Liver (tissue), 9 donors: ENCODE results near the gene QPCT. TPM values are rescaled to one million over a fixed set of nuclear protein-coding genes. Genes with fewer than 3 reads are reported as not detected.

ENCODE experiments used
- DNase-seq: peaks from one replicate; pipeline ENCODE4 v3.0.0-alpha.2; 2017; ENCODE audit warnings: low spot score
- H3K27ac ChIP-seq, 2 donors: one replicate each; pipeline ENCODE4 v1.7.0; 2013; ENCODE audit warnings: inconsistent platforms in 2 of 2, low read length in 2 of 2, control low read depth in 1 of 2, low read depth in 1 of 2, mild to moderate bottlenecking in 1 of 2
- H3K27me3 ChIP-seq, 4 donors: one replicate each; pipeline versions ENCODE4 v1.6.1 to v1.7.0; 2013; ENCODE audit warnings: low read length in 3 of 4, inconsistent platforms in 1 of 4, mild to moderate bottlenecking in 1 of 4, moderate library complexity in 1 of 4; ENCODE audit not compliant: control insufficient read depth in 4 of 4, insufficient read depth in 4 of 4
- H3K36me3 ChIP-seq, 4 donors: one replicate each; pipeline versions ENCODE4 v1.6.1 to v1.7.0; 2013; ENCODE audit warnings: low read length in 3 of 4, mild to moderate bottlenecking in 3 of 4, low read depth in 1 of 4, moderate library complexity in 1 of 4; ENCODE audit not compliant: control insufficient read depth in 4 of 4, insufficient read depth in 3 of 4
- H3K4me1 ChIP-seq, 4 donors: one replicate each; pipeline versions ENCODE4 v1.6.1 to v1.7.0; 2013; ENCODE audit warnings: low read length in 3 of 4, mild to moderate bottlenecking in 3 of 4, moderate library complexity in 1 of 4; ENCODE audit not compliant: control insufficient read depth in 4 of 4, insufficient read depth in 4 of 4
- H3K4me3 ChIP-seq, 3 donors: one replicate each; pipeline versions ENCODE4 v1.6.1 to v1.7.0; 2013; ENCODE audit warnings: low read length in 3 of 3, control low read depth in 1 of 3, low read depth in 1 of 3, mild to moderate bottlenecking in 1 of 3
- H3K9ac ChIP-seq, 2 donors: one replicate each; pipeline ENCODE4 v1.7.0; 2013; ENCODE audit warnings: low read length in 2 of 2, mild to moderate bottlenecking in 2 of 2, moderate library complexity in 2 of 2, control low read depth in 1 of 2, low read depth in 1 of 2
- H3K9me3 ChIP-seq, 4 donors: one replicate each; pipeline versions ENCODE4 v1.6.1 to v1.7.0; 2013; ENCODE audit warnings: low read length in 3 of 4; ENCODE audit not compliant: control insufficient read depth in 4 of 4
- ATF3 ChIP-seq: IDR thresholded peaks from 2 replicates; pipeline ENCODE4 v1.6.1; 2016; ENCODE audit warnings: antibody characterized with exemption
- EGR1 ChIP-seq, 2 donors: IDR thresholded peaks; 2 replicates each; pipeline ENCODE4 v1.6.1; 2016 to 2018; ENCODE audit warnings: antibody characterized with exemption in 2 of 2, low read depth in 2 of 2
- FOXA2 ChIP-seq: IDR thresholded peaks from 2 replicates; pipeline ENCODE4 v1.6.1; 2016; ENCODE audit warnings: antibody characterized with exemption
- HNF4A ChIP-seq, 2 donors: conservative IDR thresholded peaks; 2 replicates each; pipeline ENCODE4 v1.6.1; 2016; ENCODE audit warnings: antibody characterized with exemption in 2 of 2, mild to moderate bottlenecking in 2 of 2
- JUND ChIP-seq, 2 donors: IDR thresholded peaks; 2 replicates each; pipeline ENCODE4 v1.6.1; 2016; ENCODE audit warnings: antibody characterized with exemption in 2 of 2
- MAX ChIP-seq: IDR thresholded peaks from 2 replicates; pipeline ENCODE4 v1.6.1; 2016; ENCODE audit warnings: antibody characterized with exemption
- NR2F2 ChIP-seq: IDR thresholded peaks from 2 replicates; pipeline ENCODE4 v1.6.1; 2016; ENCODE audit warnings: antibody characterized with exemption
- RAD21 ChIP-seq, 2 donors: IDR thresholded peaks; 2 replicates each; pipeline ENCODE4 v1.6.1; 2016; ENCODE audit warnings: antibody characterized with exemption in 2 of 2, mild to moderate bottlenecking in 2 of 2
- SP1 ChIP-seq: IDR thresholded peaks from 2 replicates; pipeline ENCODE4 v1.6.1; 2018; ENCODE audit warnings: antibody characterized with exemption, mild to moderate bottlenecking
- YY1 ChIP-seq: IDR thresholded peaks from 2 replicates; pipeline ENCODE4 v1.6.1; 2016; ENCODE audit warnings: antibody characterized with exemption, mild to moderate bottlenecking
- WGBS: extraction: QIAGEN DNeasy Blood & Tissue Kit; methylation state at CpG from one replicate; pipeline ENCODE4 v1.1.7; 2013; 5-methylcytosine and 5-hydroxymethylcytosine counted together
- polyA plus RNA-seq, 2 donors: library from polyadenylated mRNA; stranded (reverse) in 1 of 2; unstranded in 1 of 2; fragments of 200-250 nt in 1 of 2; fragments of >200 nt in 1 of 2; fragmentation: Nextera tagmentation in 1 of 2; extraction: Ambion mirVana in 1 of 2; gene quantifications; one replicate each; pipeline versions ENCODE4 v1.2.1 to v1.2.3, GENCODE V29; 2013 to 2015
- total RNA-seq, 2 donors: library from RNA; depleted of rRNA; stranded (reverse); fragments of >200 nt; gene quantifications; one replicate each; pipeline ENCODE4 v1.2.3, GENCODE V29; 2014
- donor health status: healthy.
- donor health status: healthy.
- donor health status: healthy.
- donor health status: healthy.
- donor health status: healthy.

Gene QPCT
- total and polyA plus RNA-seq, 4 donors, result 0.61 to 3.0 (median 1.2) TPM

- WGBS, result 88% methylated on average over 2 of the region's 2 CpGs
- H3K9me3 ChIP-seq, result no peaks in the 10 kb centered on the region
- H3K9ac ChIP-seq, result no peak overlapping the region
- no peak for TF ChIP-seq YY1
- TF ChIP-seq FOXA2, result no peak
- no peaks in the 10 kb centered on the region for H3K36me3 ChIP-seq
- H3K27ac ChIP-seq, result no peak overlapping the region
- H3K4me3 ChIP-seq, result no peak overlapping the region
- H3K27me3 ChIP-seq, result no peaks in the 10 kb centered on the region
- DNase-seq, result no peak
- peaks cover 0 to 2% (median 0%) of the 10 kb centered on the region in 4 donors for H3K4me1 ChIP-seq
Measured at GRCh38 chr2:37307500-37307899, 36.9 kb upstream of the QPCT start.

GRCh38 chr2:37315364-37315763 is 29.1 kb upstream of the QPCT start:
- Histone ChIP-seq H3K27ac (no peak overlapping the region), H3K4me3 (no peak overlapping the region), H3K9ac (no peak overlapping the region), H3K9me3 (no peaks in the 10 kb centered on the region), H3K4me1 (no peaks in the 10 kb centered on the region), H3K27me3 (no peaks in the 10 kb centered on the region), H3K36me3 (no peaks in the 10 kb centered on the region)
- DNase-seq, result no peak
- 91% methylated on average over 3 of the region's 3 CpGs for WGBS
- TF ChIP-seq JUND (IDR thresholded peaks at IDR 0.05) (no peak), SP1 (no peak), MAX (no peak), EGR1 (IDR thresholded peaks at IDR 0.05; ENCODE audit: low read depth in 2 of 2) (no peak)

GRCh38 chr2:37316181-37316580 is 28.2 kb upstream of the QPCT start:
- Histone ChIP-seq H3K36me3 (no peaks in the 10 kb centered on the region), H3K27ac (no peak overlapping the region), H3K27me3 (no peaks in the 10 kb centered on the region), H3K9ac (no peak overlapping the region), H3K9me3 (no peaks in the 10 kb centered on the region), H3K4me3 (no peak overlapping the region), H3K4me1 (no peaks in the 10 kb centered on the region)
- TF ChIP-seq ATF3, result no peak
- no peak for TF ChIP-seq HNF4A (conservative IDR thresholded peaks at IDR 0.05)
- no peak for TF ChIP-seq SP1
- TF ChIP-seq JUND (IDR thresholded peaks at IDR 0.05), result no peak
- TF ChIP-seq EGR1 (IDR thresholded peaks at IDR 0.05; ENCODE audit: low read depth in 2 of 2), result no peak
- DNase-seq, result no peak
- WGBS, result 91% methylated on average over 5 of the region's 5 CpGs

GRCh38 chr2:37317746-37318145 is 26.7 kb upstream of the QPCT start:
- Histone ChIP-seq H3K4me3 (no peak overlapping the region), H3K4me1 (peaks cover 0 to 3% (median 2%) of the 10 kb centered on the region in 4 donors), H3K27me3 (no peaks in the 10 kb centered on the region), H3K36me3 (no peaks in the 10 kb centered on the region), H3K9ac (no peak overlapping the region), H3K9me3 (no peaks in the 10 kb centered on the region), H3K27ac (no peak overlapping the region)
- 96% methylated on average over 1 of the region's 1 CpG for WGBS
- TF ChIP-seq RAD21 (IDR thresholded peaks at IDR 0.05), result no peak
- TF ChIP-seq NR2F2, result no peak
- no peak for TF ChIP-seq JUND (IDR thresholded peaks at IDR 0.05)
- TF ChIP-seq ATF3, result no peak
- DNase-seq, result no peak
